ENCODE data around the gene TSKU.

Gene TSKU

GRCh38 chr11:76823481-76824028 lies 40.4 kb downstream of the TSKU start:
- Histone ChIP-seq H3K4me3 (replicated peaks; ENCODE audit: insufficient read depth, low read length) (no peak overlapping the region), H3K27ac (replicated peaks) (no peak overlapping the region), H3K27me3 (ENCODE audit: insufficient read depth, poor library complexity, severe bottlenecking) (no peaks in the 10 kb centered on the region)
- peak in 1 of 2 experiments; percentile 34 for DNase-seq (ENCODE audit: low read depth in 1 of 2, low spot score in 1 of 2)
- TF ChIP-seq, protein P1, sequence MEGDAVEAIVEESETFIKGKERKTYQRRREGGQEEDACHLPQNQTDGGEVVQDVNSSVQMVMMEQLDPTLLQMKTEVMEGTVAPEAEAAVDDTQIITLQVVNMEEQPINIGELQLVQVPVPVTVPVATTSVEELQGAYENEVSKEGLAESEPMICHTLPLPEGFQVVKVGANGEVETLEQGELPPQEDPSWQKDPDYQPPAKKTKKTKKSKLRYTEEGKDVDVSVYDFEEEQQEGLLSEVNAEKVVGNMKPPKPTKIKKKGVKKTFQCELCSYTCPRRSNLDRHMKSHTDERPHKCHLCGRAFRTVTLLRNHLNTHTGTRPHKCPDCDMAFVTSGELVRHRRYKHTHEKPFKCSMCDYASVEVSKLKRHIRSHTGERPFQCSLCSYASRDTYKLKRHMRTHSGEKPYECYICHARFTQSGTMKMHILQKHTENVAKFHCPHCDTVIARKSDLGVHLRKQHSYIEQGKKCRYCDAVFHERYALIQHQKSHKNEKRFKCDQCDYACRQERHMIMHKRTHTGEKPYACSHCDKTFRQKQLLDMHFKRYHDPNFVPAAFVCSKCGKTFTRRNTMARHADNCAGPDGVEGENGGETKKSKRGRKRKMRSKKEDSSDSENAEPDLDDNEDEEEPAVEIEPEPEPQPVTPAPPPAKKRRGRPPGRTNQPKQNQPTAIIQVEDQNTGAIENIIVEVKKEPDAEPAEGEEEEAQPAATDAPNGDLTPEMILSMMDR (IDR thresholded peaks at IDR 0.05; ENCODE audit: insufficient read depth, low read length): no peak
- peak; percentile 63; the same call in 1 of the 2 replicates for TF ChIP-seq SPI1 (IDR thresholded peaks at IDR 0.05; ENCODE audit: borderline replicate concordance, low read depth)

DNA sequence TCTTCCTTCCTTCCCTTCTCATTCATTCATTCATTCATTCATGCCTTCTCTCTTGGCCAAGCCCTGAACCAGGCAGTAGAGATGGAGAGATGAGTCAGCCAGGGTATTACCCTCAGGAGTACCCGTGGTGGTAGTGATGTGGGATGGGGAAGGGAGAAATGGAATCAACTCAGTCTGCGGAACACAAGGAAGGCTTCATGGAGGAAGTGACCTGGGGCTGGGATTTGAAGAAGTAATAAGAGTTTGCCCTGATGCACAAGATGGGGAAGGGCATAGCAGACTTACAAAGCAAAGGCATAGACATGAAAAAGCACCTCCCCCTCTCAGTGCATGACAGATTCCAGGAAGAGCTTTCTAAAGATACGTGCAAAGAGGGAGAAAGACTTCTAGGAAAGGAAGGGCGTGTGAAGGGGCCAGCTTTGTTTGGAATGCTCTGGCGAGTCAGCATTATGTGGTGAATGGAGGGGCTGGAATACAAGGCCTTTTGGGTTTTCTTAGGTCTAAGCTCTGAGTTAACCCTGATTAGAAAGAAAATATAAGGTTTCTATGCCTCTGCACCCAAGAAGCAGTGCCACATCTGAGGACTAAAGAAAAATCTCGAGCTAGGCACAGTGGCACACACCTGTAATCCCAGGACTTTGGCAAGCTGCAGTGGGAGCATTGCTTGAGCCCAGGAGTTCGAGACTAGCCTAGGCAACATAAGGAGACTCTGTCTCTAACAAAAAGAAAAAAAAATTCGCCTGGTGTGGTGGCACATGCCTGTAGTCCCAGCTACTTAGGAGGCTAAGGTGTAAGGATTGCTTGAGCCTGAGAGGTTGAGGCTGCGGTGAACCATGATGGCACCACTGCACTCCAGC lies 41.2 kb downstream of the TSKU start:
- Histone ChIP-seq H3K27me3 (ENCODE audit: insufficient read depth, poor library complexity, severe bottlenecking) (no peaks in the 10 kb centered on the region), H3K4me3 (replicated peaks; ENCODE audit: insufficient read depth, low read length) (no peak overlapping the region), H3K27ac (replicated peaks) (no peak overlapping the region)
- DNase-seq (ENCODE audit: low read depth in 1 of 2, low spot score in 1 of 2): no peak
- TF ChIP-seq, protein P2, sequence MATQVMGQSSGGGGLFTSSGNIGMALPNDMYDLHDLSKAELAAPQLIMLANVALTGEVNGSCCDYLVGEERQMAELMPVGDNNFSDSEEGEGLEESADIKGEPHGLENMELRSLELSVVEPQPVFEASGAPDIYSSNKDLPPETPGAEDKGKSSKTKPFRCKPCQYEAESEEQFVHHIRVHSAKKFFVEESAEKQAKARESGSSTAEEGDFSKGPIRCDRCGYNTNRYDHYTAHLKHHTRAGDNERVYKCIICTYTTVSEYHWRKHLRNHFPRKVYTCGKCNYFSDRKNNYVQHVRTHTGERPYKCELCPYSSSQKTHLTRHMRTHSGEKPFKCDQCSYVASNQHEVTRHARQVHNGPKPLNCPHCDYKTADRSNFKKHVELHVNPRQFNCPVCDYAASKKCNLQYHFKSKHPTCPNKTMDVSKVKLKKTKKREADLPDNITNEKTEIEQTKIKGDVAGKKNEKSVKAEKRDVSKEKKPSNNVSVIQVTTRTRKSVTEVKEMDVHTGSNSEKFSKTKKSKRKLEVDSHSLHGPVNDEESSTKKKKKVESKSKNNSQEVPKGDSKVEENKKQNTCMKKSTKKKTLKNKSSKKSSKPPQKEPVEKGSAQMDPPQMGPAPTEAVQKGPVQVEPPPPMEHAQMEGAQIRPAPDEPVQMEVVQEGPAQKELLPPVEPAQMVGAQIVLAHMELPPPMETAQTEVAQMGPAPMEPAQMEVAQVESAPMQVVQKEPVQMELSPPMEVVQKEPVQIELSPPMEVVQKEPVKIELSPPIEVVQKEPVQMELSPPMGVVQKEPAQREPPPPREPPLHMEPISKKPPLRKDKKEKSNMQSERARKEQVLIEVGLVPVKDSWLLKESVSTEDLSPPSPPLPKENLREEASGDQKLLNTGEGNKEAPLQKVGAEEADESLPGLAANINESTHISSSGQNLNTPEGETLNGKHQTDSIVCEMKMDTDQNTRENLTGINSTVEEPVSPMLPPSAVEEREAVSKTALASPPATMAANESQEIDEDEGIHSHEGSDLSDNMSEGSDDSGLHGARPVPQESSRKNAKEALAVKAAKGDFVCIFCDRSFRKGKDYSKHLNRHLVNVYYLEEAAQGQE (IDR thresholded peaks at IDR 0.05; ENCODE audit: insufficient replicate concordance, low read depth): no peak
- TF ChIP-seq, protein P1 (IDR thresholded peaks at IDR 0.05; ENCODE audit: insufficient read depth, low read length): no peak
- no peak for TF ChIP-seq SPI1 (IDR thresholded peaks at IDR 0.05; ENCODE audit: borderline replicate concordance, low read depth)
- TF ChIP-seq POLR2AphosphoS5 (IDR thresholded peaks at IDR 0.05; ENCODE audit: low read depth): no peak
- no peak for TF ChIP-seq GABPA (IDR thresholded peaks at IDR 0.05; ENCODE audit: low read depth)

GRCh38 chr11:76824980-76825725 lies 42.0 kb downstream of the TSKU start:
- H3K4me3 ChIP-seq (replicated peaks; ENCODE audit: insufficient read depth, low read length): no peak overlapping the region
- H3K27me3 ChIP-seq (ENCODE audit: insufficient read depth, poor library complexity, severe bottlenecking): no peaks in the 10 kb centered on the region
- no peak for DNase-seq (ENCODE audit: low read depth in 1 of 2, low spot score in 1 of 2)
- no peak overlapping the region for H3K27ac ChIP-seq (replicated peaks)
- TF ChIP-seq, protein P1 (IDR thresholded peaks at IDR 0.05; ENCODE audit: insufficient read depth, low read length): no peak
- TF ChIP-seq, protein P2 (IDR thresholded peaks at IDR 0.05; ENCODE audit: insufficient replicate concordance, low read depth): no peak
- no peak for TF ChIP-seq SPI1 (IDR thresholded peaks at IDR 0.05; ENCODE audit: borderline replicate concordance, low read depth)
- TF ChIP-seq POLR2AphosphoS5 (IDR thresholded peaks at IDR 0.05; ENCODE audit: low read depth): no peak
- TF ChIP-seq GABPA (IDR thresholded peaks at IDR 0.05; ENCODE audit: low read depth): no peak
